H1 (cell line): Measurements from ENCODE around the gene VAMP2. TPM values are rescaled to one million over a fixed set of nuclear protein-coding genes. Genes with fewer than 3 reads are reported as not detected.

ENCODE experiments used
- BACH1 ChIP-seq: IDR thresholded peaks from 2 replicates; pipeline ENCODE4 v1.6.1; 2012; ENCODE audit warnings: low read length, improper control_type of control experiment
- CBX8 ChIP-seq: fragments of 300-800, 300-1000 bp; sonication (generic); IDR thresholded peaks from 2 replicates; pipeline ENCODE4 v1.7.1; 2016; ENCODE audit warnings: low read depth, low read length, borderline replicate concordance
- EGR1 ChIP-seq: IDR thresholded peaks from 2 replicates; pipeline ENCODE4 v1.6.1; 2011; ENCODE audit warnings: low read depth, low read length, borderline replicate concordance
- EP300 ChIP-seq, 2 experiments: IDR thresholded peaks; 1 replicate in 1 of 2; 2 replicates in 1 of 2; pipeline ENCODE4 v1.6.1; 2011 to 2012; ENCODE audit warnings: low read depth in 2 of 2, low read length in 2 of 2, mild to moderate bottlenecking in 2 of 2, borderline replicate concordance in 1 of 2, inconsistent platforms in 1 of 2, moderate library complexity in 1 of 2
- KDM1A ChIP-seq: fragments of 200-600, 300-600 bp; sonication (generic); IDR thresholded peaks from 2 replicates; pipeline ENCODE4 v1.7.1; 2016; ENCODE audit warnings: mild to moderate bottlenecking, low read length, borderline replicate concordance
- POLR2A ChIP-seq, 2 experiments: IDR thresholded peaks; 1 replicate in 1 of 2; 2 replicates in 1 of 2; pipeline ENCODE4 v1.6.1; 2011; ENCODE audit warnings: low read depth in 2 of 2, low read length in 2 of 2, mild to moderate bottlenecking in 2 of 2; ENCODE audit errors: control extremely low read depth in 1 of 2
- SAP30 ChIP-seq: fragments of 300-600 bp; sonication (generic); IDR thresholded peaks from 2 replicates; pipeline ENCODE4 v1.7.1; 2012; ENCODE audit warnings: low read length, moderate library complexity, mild to moderate bottlenecking, inconsistent platforms; ENCODE audit not compliant: insufficient read depth, insufficient replicate concordance
- SRF ChIP-seq: IDR thresholded peaks from 2 replicates; pipeline ENCODE4 v1.6.1; 2011; ENCODE audit warnings: mild to moderate bottlenecking, low read depth, low read length, moderate library complexity
- TCF12 ChIP-seq: IDR thresholded peaks from 2 replicates; pipeline ENCODE4 v1.6.1; 2011; ENCODE audit warnings: low read depth, mild to moderate bottlenecking, low read length
- TEAD4 ChIP-seq: IDR thresholded peaks from 2 replicates; pipeline ENCODE4 v1.6.1; 2012; ENCODE audit warnings: low read depth, low read length, inconsistent platforms, mixed read lengths
- polyA plus RNA-seq, 7 experiments: library from polyadenylated mRNA; depleted of rRNA in 3 of 7; stranded (reverse) in 5 of 7; unstranded in 2 of 7; fragments of >200 nt in 5 of 7; fragments of 200-250 nt in 2 of 7; gene quantifications; 1 replicate in 5 of 7; 2 replicates in 1 of 7; 4 replicates in 1 of 7; pipeline versions ENCODE4 v1.2.1 to v1.2.3, GENCODE V29; 2011 to 2013; ENCODE audit warnings: missing spikeins in 2 of 7, mixed read lengths in 2 of 7
- total RNA-seq: library from RNA; stranded (reverse); fragmentation: NEBNext Ultra II Directional; extraction: Animal tissue kit (Norgen Biotek cat#: 25700); gene quantifications from 2 replicates; pipeline ENCODE4 v1.2.1, GENCODE V29; 2021
- TF ChIP-seq, protein P1 (sequence below): fragments of 300-600 bp; sonication (generic); IDR thresholded peaks from 2 replicates; pipeline ENCODE4 v1.7.1; 2012; ENCODE audit warnings: low read length, moderate library complexity, mild to moderate bottlenecking, inconsistent platforms; ENCODE audit not compliant: insufficient replicate concordance

The VAMP2 gene
- total and polyA plus RNA-seq, 2 of the 8 experiments (the other 6 are each of a cell fraction or from before 2014, with no cell fraction given), result 19.3 to 20.5 TPM

DNA sequence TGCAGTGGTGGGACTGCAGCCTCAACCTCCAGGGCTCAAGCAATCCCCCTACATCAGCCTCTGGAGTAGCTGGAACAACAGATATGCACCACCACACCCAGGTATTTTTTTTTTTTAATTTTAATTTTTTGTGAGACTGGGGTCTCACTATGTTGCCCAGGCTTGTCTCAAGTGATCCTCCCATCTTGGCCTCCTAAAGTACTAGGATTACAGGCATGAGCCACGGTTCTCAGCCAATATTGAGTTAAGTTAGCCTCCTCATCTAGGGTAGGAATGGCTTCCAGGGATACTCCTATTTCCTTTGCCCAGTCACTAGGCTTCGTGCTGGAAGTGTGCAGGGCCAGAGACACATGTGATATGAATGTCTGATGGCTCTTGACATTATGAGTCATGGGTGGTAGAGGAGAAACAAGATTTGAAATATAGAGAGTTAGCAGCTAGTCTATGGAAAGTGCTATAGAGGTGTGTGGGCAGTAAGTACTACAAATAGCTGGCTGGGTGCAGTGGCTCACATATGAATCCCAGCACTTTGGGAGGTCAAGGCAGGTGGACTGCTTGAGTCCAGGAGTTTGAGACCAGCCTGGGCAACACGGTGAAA, 30.8 kb downstream of the VAMP2 start (continued):
- TF ChIP-seq, protein P1, sequence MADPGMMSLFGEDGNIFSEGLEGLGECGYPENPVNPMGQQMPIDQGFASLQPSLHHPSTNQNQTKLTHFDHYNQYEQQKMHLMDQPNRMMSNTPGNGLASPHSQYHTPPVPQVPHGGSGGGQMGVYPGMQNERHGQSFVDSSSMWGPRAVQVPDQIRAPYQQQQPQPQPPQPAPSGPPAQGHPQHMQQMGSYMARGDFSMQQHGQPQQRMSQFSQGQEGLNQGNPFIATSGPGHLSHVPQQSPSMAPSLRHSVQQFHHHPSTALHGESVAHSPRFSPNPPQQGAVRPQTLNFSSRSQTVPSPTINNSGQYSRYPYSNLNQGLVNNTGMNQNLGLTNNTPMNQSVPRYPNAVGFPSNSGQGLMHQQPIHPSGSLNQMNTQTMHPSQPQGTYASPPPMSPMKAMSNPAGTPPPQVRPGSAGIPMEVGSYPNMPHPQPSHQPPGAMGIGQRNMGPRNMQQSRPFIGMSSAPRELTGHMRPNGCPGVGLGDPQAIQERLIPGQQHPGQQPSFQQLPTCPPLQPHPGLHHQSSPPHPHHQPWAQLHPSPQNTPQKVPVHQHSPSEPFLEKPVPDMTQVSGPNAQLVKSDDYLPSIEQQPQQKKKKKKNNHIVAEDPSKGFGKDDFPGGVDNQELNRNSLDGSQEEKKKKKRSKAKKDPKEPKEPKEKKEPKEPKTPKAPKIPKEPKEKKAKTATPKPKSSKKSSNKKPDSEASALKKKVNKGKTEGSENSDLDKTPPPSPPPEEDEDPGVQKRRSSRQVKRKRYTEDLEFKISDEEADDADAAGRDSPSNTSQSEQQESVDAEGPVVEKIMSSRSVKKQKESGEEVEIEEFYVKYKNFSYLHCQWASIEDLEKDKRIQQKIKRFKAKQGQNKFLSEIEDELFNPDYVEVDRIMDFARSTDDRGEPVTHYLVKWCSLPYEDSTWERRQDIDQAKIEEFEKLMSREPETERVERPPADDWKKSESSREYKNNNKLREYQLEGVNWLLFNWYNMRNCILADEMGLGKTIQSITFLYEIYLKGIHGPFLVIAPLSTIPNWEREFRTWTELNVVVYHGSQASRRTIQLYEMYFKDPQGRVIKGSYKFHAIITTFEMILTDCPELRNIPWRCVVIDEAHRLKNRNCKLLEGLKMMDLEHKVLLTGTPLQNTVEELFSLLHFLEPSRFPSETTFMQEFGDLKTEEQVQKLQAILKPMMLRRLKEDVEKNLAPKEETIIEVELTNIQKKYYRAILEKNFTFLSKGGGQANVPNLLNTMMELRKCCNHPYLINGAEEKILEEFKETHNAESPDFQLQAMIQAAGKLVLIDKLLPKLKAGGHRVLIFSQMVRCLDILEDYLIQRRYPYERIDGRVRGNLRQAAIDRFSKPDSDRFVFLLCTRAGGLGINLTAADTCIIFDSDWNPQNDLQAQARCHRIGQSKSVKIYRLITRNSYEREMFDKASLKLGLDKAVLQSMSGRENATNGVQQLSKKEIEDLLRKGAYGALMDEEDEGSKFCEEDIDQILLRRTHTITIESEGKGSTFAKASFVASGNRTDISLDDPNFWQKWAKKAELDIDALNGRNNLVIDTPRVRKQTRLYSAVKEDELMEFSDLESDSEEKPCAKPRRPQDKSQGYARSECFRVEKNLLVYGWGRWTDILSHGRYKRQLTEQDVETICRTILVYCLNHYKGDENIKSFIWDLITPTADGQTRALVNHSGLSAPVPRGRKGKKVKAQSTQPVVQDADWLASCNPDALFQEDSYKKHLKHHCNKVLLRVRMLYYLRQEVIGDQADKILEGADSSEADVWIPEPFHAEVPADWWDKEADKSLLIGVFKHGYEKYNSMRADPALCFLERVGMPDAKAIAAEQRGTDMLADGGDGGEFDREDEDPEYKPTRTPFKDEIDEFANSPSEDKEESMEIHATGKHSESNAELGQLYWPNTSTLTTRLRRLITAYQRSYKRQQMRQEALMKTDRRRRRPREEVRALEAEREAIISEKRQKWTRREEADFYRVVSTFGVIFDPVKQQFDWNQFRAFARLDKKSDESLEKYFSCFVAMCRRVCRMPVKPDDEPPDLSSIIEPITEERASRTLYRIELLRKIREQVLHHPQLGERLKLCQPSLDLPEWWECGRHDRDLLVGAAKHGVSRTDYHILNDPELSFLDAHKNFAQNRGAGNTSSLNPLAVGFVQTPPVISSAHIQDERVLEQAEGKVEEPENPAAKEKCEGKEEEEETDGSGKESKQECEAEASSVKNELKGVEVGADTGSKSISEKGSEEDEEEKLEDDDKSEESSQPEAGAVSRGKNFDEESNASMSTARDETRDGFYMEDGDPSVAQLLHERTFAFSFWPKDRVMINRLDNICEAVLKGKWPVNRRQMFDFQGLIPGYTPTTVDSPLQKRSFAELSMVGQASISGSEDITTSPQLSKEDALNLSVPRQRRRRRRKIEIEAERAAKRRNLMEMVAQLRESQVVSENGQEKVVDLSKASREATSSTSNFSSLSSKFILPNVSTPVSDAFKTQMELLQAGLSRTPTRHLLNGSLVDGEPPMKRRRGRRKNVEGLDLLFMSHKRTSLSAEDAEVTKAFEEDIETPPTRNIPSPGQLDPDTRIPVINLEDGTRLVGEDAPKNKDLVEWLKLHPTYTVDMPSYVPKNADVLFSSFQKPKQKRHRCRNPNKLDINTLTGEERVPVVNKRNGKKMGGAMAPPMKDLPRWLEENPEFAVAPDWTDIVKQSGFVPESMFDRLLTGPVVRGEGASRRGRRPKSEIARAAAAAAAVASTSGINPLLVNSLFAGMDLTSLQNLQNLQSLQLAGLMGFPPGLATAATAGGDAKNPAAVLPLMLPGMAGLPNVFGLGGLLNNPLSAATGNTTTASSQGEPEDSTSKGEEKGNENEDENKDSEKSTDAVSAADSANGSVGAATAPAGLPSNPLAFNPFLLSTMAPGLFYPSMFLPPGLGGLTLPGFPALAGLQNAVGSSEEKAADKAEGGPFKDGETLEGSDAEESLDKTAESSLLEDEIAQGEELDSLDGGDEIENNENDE, result no peak
- no peak for TF ChIP-seq POLR2A (IDR thresholded peaks at IDR 0.05; ENCODE audit: control extremely low read depth in 1 of 2, low read depth in 2 of 2, low read length in 2 of 2)
- no peak for TF ChIP-seq BACH1
- TF ChIP-seq EGR1, result no peak
- TF ChIP-seq SRF, result no peak
- no peak for TF ChIP-seq KDM1A
- no peak for TF ChIP-seq TEAD4
- no peak for TF ChIP-seq EP300 (IDR thresholded peaks at IDR 0.05; ENCODE audit: borderline replicate concordance in 1 of 2, low read depth in 2 of 2, low read length in 2 of 2)
- no peak for TF ChIP-seq TCF12
- TF ChIP-seq SAP30, result no peak
- no peak for TF ChIP-seq CBX8
